ENCODE data around the gene HOGA1. TPM values are rescaled to one million over a fixed set of nuclear protein-coding genes. Genes with fewer than 3 reads are reported as not detected.

HOGA1 gene
- total RNA-seq, 3 donors from 2014 or later (not counting 1 experiment from before 2014, with no cell fraction given) = not detected

Other genes starting within 250 kb of the HOGA1 start
- gene FRAT2, start 249.7 kb upstream of the HOGA1 start, total RNA-seq = 10 to 100 TPM; 18.7 to 23.4 (median 22.2) TPM
- gene RRP12, start 183.0 kb upstream of the HOGA1 start, total RNA-seq = 100 to 1,000 TPM in 1 of 3 donors, 10 to 100 TPM in 2; 60.1 to 234 (median 79.2) TPM
- 100 to 1,000 TPM in 1 of 3 donors, 10 to 100 TPM in 2; 92.6 to 104 (median 96.0) TPM for gene PGAM1, start 158.2 kb upstream of the HOGA1 start, total RNA-seq
- 10 to 100 TPM; 36.9 to 44.4 (median 37.6) TPM for gene EXOSC1, start 138.4 kb upstream of the HOGA1 start, total RNA-seq
- 10 to 100 TPM; 11.3 to 18.7 (median 12.7) TPM for gene ZDHHC16, start 138.2 kb upstream of the HOGA1 start, total RNA-seq
- gene MMS19, start 86.0 kb upstream of the HOGA1 start, total RNA-seq = 10 to 100 TPM; 53.8 to 68.4 (median 61.7) TPM
- 1 to 10 TPM in 1 of 3 donors, under 1 TPM in 2; 0.70 to 1.1 (median 0.75) TPM for gene UBTD1, start 85.5 kb upstream of the HOGA1 start, total RNA-seq
- not detected for gene ANKRD2, start 11.6 kb upstream of the HOGA1 start, total RNA-seq
- gene C10orf62, start 5.3 kb downstream of the HOGA1 start, total RNA-seq = under 1 TPM in 1 of 3 donors, not detected in 2; 0.32 TPM
- 1 to 10 TPM in 2 of 3 donors, under 1 TPM in 1; 0.14 to 2.0 (median 1.6) TPM for gene MORN4, start 49.1 kb downstream of the HOGA1 start, total RNA-seq
- 10 to 100 TPM; 41.3 to 66.1 (median 60.0) TPM for gene PI4K2A, start 56.3 kb downstream of the HOGA1 start, total RNA-seq
- gene AVPI1, start 102.9 kb downstream of the HOGA1 start, total RNA-seq = 1 to 10 TPM; 6.1 to 8.4 (median 6.8) TPM
- under 1 TPM; 0.40 to 0.84 (median 0.40) TPM for gene MARVELD1, start 129.3 kb downstream of the HOGA1 start, total RNA-seq
- gene ZFYVE27, start 152.7 kb downstream of the HOGA1 start, total RNA-seq = 10 to 100 TPM; 63.0 to 82.8 (median 76.4) TPM
- gene SFRP5, start 187.6 kb downstream of the HOGA1 start, total RNA-seq = not detected